ENCODE data around the gene DUSP6. TPM values are rescaled to one million over a fixed set of nuclear protein-coding genes. Genes with fewer than 3 reads are reported as not detected.

DUSP6 gene
- total and polyA plus RNA-seq, 2 of the 13 experiments (the other 11 are each of a cell fraction or from before 2014, with no cell fraction given) = 40.9 to 161 TPM

DNA sequence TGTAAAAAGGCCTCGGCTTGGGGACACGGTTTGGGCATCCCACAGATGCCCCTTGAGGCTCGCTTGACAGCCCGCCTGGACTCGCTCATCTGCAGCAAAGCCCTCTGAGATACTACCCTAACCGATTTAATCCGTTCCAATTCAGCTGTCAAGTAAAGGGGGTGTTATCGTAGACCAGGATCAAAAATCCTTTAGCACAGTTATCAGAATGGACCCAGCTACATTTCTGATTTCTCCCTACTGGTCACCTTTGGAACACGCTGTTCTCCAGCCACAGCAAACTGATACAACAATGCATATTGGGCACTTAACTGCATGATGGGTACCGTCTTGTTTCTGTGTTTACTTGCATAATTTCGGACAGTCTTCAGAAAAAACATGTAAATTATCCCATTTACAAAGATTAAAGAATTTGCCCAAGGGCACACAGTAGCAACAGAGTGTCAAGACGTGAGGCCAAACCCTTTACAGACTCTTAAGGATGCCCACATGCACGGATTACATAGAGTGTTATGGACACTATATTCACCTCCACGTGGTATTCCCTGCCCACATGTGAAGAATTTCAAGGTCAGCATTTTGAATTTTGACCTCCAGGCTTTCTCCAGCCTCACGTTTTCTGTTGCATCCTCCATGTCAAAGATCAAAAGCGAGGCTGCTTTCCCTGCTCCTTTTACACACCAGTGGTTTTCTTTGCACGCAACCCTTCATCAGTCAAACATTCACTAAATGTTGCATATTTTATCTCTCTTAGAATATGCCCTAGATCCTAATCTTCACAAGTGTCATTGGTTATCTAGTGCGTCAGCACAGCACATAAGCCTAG is 3.2 kb upstream of the DUSP6 start (continued):
- TF ChIP-seq, protein P1, sequence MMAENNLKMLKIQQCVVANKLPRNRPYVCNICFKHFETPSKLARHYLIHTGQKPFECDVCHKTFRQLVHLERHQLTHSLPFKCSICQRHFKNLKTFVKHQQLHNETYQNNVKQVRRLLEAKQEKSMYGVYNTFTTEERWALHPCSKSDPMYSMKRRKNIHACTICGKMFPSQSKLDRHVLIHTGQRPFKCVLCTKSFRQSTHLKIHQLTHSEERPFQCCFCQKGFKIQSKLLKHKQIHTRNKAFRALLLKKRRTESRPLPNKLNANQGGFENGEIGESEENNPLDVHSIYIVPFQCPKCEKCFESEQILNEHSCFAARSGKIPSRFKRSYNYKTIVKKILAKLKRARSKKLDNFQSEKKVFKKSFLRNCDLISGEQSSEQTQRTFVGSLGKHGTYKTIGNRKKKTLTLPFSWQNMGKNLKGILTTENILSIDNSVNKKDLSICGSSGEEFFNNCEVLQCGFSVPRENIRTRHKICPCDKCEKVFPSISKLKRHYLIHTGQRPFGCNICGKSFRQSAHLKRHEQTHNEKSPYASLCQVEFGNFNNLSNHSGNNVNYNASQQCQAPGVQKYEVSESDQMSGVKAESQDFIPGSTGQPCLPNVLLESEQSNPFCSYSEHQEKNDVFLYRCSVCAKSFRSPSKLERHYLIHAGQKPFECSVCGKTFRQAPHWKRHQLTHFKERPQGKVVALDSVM (CRISPR knock-in tag; IDR thresholded peaks at IDR 0.05) = peak; percentile 72
- peak; percentile 59 for TF ChIP-seq FOXA3 (CRISPR knock-in tag; IDR thresholded peaks at IDR 0.05)
- TF ChIP-seq RCOR2 (CRISPR knock-in tag; IDR thresholded peaks at IDR 0.05) = peak; percentile 73; the same call in 1 of the 2 replicates
- TF ChIP-seq ATF1 (CRISPR knock-in tag; IDR thresholded peaks at IDR 0.05) = peak; percentile 61; the same call in 1 of the 2 replicates
- TF ChIP-seq ZSCAN30 (CRISPR knock-in tag; IDR thresholded peaks at IDR 0.05) = 0 out of 2 replicates have a peak, but pooled peaks have one; percentile 67
- TF ChIP-seq GATAD2A (CRISPR knock-in tag; IDR thresholded peaks at IDR 0.05) = peak; percentile 86
- TF ChIP-seq SOX5 (CRISPR knock-in tag; IDR thresholded peaks at IDR 0.05; ENCODE audit: borderline replicate concordance) = peak; percentile 81; the same call in 1 of the 2 replicates
- TF ChIP-seq FOSL2 (CRISPR knock-in tag; IDR thresholded peaks at IDR 0.05) = peak; percentile 73
- peak; percentile 57; the same call in 1 of the 2 replicates for TF ChIP-seq KLF6 (CRISPR knock-in tag; IDR thresholded peaks at IDR 0.05)
- TF ChIP-seq BORCS8-MEF2B (CRISPR knock-in tag; IDR thresholded peaks at IDR 0.05) = no peak
- TF ChIP-seq, protein P2, sequence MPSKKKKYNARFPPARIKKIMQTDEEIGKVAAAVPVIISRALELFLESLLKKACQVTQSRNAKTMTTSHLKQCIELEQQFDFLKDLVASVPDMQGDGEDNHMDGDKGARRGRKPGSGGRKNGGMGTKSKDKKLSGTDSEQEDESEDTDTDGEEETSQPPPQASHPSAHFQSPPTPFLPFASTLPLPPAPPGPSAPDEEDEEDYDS (CRISPR knock-in tag; IDR thresholded peaks at IDR 0.05) = peak; percentile 86
- TF ChIP-seq, protein P3, sequence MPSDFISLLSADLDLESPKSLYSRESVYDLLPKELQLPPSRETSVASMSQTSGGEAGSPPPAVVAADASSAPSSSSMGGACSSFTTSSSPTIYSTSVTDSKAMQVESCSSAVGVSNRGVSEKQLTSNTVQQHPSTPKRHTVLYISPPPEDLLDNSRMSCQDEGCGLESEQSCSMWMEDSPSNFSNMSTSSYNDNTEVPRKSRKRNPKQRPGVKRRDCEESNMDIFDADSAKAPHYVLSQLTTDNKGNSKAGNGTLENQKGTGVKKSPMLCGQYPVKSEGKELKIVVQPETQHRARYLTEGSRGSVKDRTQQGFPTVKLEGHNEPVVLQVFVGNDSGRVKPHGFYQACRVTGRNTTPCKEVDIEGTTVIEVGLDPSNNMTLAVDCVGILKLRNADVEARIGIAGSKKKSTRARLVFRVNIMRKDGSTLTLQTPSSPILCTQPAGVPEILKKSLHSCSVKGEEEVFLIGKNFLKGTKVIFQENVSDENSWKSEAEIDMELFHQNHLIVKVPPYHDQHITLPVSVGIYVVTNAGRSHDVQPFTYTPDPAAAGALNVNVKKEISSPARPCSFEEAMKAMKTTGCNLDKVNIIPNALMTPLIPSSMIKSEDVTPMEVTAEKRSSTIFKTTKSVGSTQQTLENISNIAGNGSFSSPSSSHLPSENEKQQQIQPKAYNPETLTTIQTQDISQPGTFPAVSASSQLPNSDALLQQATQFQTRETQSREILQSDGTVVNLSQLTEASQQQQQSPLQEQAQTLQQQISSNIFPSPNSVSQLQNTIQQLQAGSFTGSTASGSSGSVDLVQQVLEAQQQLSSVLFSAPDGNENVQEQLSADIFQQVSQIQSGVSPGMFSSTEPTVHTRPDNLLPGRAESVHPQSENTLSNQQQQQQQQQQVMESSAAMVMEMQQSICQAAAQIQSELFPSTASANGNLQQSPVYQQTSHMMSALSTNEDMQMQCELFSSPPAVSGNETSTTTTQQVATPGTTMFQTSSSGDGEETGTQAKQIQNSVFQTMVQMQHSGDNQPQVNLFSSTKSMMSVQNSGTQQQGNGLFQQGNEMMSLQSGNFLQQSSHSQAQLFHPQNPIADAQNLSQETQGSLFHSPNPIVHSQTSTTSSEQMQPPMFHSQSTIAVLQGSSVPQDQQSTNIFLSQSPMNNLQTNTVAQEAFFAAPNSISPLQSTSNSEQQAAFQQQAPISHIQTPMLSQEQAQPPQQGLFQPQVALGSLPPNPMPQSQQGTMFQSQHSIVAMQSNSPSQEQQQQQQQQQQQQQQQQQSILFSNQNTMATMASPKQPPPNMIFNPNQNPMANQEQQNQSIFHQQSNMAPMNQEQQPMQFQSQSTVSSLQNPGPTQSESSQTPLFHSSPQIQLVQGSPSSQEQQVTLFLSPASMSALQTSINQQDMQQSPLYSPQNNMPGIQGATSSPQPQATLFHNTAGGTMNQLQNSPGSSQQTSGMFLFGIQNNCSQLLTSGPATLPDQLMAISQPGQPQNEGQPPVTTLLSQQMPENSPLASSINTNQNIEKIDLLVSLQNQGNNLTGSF (CRISPR knock-in tag; IDR thresholded peaks at IDR 0.05) = no peak
- TF ChIP-seq HDAC2 (CRISPR knock-in tag; IDR thresholded peaks at IDR 0.05) = peak; percentile 72
- TF ChIP-seq, protein P4, sequence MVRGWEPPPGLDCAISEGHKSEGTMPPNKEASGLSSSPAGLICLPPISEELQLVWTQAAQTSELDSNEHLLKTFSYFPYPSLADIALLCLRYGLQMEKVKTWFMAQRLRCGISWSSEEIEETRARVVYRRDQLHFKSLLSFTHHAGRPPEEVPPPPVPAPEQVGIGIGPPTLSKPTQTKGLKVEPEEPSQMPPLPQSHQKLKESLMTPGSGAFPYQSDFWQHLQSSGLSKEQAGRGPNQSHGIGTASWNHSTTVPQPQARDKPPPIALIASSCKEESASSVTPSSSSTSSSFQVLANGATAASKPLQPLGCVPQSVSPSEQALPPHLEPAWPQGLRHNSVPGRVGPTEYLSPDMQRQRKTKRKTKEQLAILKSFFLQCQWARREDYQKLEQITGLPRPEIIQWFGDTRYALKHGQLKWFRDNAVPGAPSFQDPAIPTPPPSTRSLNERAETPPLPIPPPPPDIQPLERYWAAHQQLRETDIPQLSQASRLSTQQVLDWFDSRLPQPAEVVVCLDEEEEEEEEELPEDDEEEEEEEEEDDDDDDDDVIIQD (CRISPR knock-in tag; IDR thresholded peaks at IDR 0.05; ENCODE audit: low read depth) = peak; percentile 49; the same call in 1 of the 2 replicates
- TF ChIP-seq, protein P5, sequence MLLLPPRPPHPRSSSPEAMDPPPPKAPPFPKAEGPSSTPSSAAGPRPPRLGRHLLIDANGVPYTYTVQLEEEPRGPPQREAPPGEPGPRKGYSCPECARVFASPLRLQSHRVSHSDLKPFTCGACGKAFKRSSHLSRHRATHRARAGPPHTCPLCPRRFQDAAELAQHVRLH (CRISPR knock-in tag; IDR thresholded peaks at IDR 0.05; ENCODE audit: borderline replicate concordance, low read depth) = 0 out of 2 replicates have a peak, but pooled peaks have one; percentile 70
- 0 out of 2 replicates have a peak, but pooled peaks have one; percentile 22 for TF ChIP-seq ZNF652 (CRISPR knock-in tag; IDR thresholded peaks at IDR 0.05; ENCODE audit: borderline replicate concordance, low read depth)
- no peak for TF ChIP-seq HES4 (CRISPR knock-in tag; IDR thresholded peaks at IDR 0.05; ENCODE audit: borderline replicate concordance)
- no peak for TF ChIP-seq ZNF460 (CRISPR knock-in tag; IDR thresholded peaks at IDR 0.05; ENCODE audit: borderline replicate concordance)
- peak; percentile 96 for TF ChIP-seq AHR (CRISPR knock-in tag; IDR thresholded peaks at IDR 0.05)
- 0 out of 2 replicates have a peak, but pooled peaks have one; percentile 26 for TF ChIP-seq IRF2 (CRISPR knock-in tag; IDR thresholded peaks at IDR 0.05)
- 0 out of 2 replicates have a peak, but pooled peaks have one; percentile 8 for TF ChIP-seq ZNF230 (CRISPR knock-in tag; IDR thresholded peaks at IDR 0.05)
